ENCODE measurements around the gene FREM3.
"Not testable (repeated sequence)": the region's sequence is repeated elsewhere in the genome, so short reads cannot be mapped to it uniquely, and the experiment has no call there.

Gene FREM3

GRCh38 chr4:143559757-143560147, 140.7 kb downstream of the FREM3 start:
- peak; percentile 1 for DNase-seq

DNA sequence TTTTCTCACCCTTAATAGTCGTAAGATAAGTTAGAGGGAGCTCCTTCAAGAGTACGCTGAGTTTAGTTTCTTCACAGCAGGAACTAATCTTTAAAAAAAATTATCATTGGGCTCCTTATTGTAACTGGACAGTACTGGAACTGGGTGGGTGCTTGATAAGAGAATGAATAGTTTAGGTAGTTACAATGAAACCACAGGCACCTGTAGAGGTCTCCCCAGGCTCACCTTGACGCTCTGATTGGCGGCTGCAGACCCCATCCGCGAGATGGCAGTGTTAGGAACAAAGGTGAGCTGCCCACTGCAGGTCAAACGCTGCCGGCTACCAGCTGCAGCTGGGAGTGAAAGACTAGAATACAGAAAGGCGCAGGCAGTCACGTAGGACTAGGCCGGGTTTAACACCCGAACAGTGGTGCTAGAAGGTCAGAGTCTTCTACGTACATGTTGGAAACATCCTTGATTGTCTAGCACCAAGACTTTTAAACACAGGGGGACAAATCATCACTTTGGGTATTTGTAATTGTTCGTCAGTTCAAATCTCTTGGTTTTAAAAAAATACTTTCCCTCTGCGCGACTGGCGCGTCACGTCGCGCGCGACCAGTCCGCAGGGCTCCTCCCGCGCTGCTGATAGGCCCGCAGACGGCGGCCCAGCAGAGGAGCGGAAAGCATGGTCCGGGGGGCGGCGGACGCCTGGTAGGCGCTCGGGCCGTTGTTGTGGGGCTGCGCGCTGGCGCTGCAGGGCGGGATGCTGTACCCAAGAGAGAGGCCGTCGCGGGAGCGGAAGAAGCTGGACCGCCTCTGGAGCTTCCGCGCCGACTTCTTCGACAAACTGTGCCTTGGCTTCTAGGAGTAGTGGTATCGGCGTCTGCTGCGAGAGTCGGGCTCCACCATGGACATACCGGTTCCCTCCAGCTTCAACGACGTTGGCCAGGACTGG, 141.4 kb downstream of the FREM3 start:
- peak; percentile 37 for DNase-seq

DNA sequence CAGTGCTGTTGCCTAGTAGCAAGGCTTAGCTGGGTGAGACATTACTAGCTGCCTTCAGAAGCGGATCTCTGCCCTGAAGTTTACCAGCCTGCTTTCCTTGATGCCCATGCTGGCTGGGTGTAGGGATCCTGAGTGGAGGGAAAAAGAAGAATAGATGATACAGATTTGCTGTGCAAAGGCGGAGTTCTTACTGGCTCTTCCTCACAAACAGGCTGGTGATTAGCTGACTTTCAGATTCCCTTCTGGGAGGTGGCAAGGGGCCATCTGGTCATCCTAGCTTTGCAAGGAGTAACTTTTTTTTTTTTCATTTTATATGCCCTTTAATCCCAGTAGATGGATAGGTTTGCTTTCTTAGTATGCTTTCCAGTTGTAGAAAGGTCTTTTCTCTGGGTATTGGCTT, 142.2 kb downstream of the FREM3 start:
- no peak for DNase-seq

GRCh38 chr4:143555676-143556075, 144.8 kb downstream of the FREM3 start:
- no peak for DNase-seq

GRCh38 chr4:143554728-143555597, 145.5 kb downstream of the FREM3 start:
- no peak for DNase-seq

- DNase-seq: no peak
These were observed 150.5 kb downstream of the FREM3 start for GRCh38 chr4:143549928-143550327.

GRCh38 chr4:143539670-143540023, 160.8 kb downstream of the FREM3 start:
- DNase-seq: no peak

- DNase-seq: no peak
These were observed 161.4 kb downstream of the FREM3 start for GRCh38 chr4:143538979-143539669.

GRCh38 chr4:143531788-143532491, 168.5 kb downstream of the FREM3 start:
- DNase-seq: no peak

GRCh38 chr4:143531380-143531779, 169.1 kb downstream of the FREM3 start:
- no peak for DNase-seq

GRCh38 chr4:143528046-143528445, 172.4 kb downstream of the FREM3 start:
- not testable (repeated sequence) for DNase-seq

Measured in NCI-H2171 (cell line).